Measurements from ENCODE around the gene TNFRSF18. TPM values are rescaled to one million over a fixed set of nuclear protein-coding genes. Genes with fewer than 3 reads are reported as not detected.

The TNFRSF18 gene
- total RNA-seq, 1 experiment from 2014 or later = not detected

GRCh38 chr1:1228596-1229321, 22.4 kb upstream of the TNFRSF18 start:
- no peak for DNase-seq (ENCODE audit: low spot score)

- DNase-seq (ENCODE audit: low spot score) = no peak
Observed at GRCh38 chr1:1228187-1228586, 21.8 kb upstream of the TNFRSF18 start.

GRCh38 chr1:1227386-1227785, 21.0 kb upstream of the TNFRSF18 start:
- DNase-seq (ENCODE audit: low spot score) = no peak

GRCh38 chr1:1226566-1227362, 20.4 kb upstream of the TNFRSF18 start:
- DNase-seq (ENCODE audit: low spot score) = no peak

- no peak for DNase-seq (ENCODE audit: low spot score)
Observed at GRCh38 chr1:1225913-1226312, 19.5 kb upstream of the TNFRSF18 start.

GRCh38 chr1:1225238-1225845, 18.9 kb upstream of the TNFRSF18 start:
- no peak for DNase-seq (ENCODE audit: low spot score)

GRCh38 chr1:1223891-1224290, 17.5 kb upstream of the TNFRSF18 start:
- DNase-seq (ENCODE audit: low spot score) = no peak

GRCh38 chr1:1223321-1223720, 16.9 kb upstream of the TNFRSF18 start:
- DNase-seq (ENCODE audit: low spot score) = no peak

- no peak for DNase-seq (ENCODE audit: low spot score)
Observed at GRCh38 chr1:1222575-1223225, 16.3 kb upstream of the TNFRSF18 start.

GRCh38 chr1:1221887-1222574, 15.6 kb upstream of the TNFRSF18 start:
- DNase-seq (ENCODE audit: low spot score) = no peak

GRCh38 chr1:1220197-1220596, 13.8 kb upstream of the TNFRSF18 start:
- no peak for DNase-seq (ENCODE audit: low spot score)

GRCh38 chr1:1219341-1219740, 12.9 kb upstream of the TNFRSF18 start:
- no peak for DNase-seq (ENCODE audit: low spot score)

GRCh38 chr1:1218524-1219200, 12.3 kb upstream of the TNFRSF18 start:
- no peak for DNase-seq (ENCODE audit: low spot score)

GRCh38 chr1:1217621-1218523, 11.5 kb upstream of the TNFRSF18 start:
- peak; percentile 75 for DNase-seq (ENCODE audit: low spot score)

- DNase-seq (ENCODE audit: low spot score) = no peak
Observed at GRCh38 chr1:1216770-1217620, 10.6 kb upstream of the TNFRSF18 start.

- no peak for DNase-seq (ENCODE audit: low spot score)
Observed at GRCh38 chr1:1215881-1216605, 9.7 kb upstream of the TNFRSF18 start.

- no peak for DNase-seq (ENCODE audit: low spot score)
Observed at GRCh38 chr1:1215080-1215676, 8.8 kb upstream of the TNFRSF18 start.

Data from A172 (cell line).